Mesodermal cell (in vitro differentiated cells): ENCODE measurements around the gene UTP15.

Source experiments
- H3K27ac ChIP-seq: 2 replicates; pipeline ENCODE4 v1.7.0; 2013; ENCODE audit warnings: mild to moderate bottlenecking, low read depth, low read length, moderate library complexity; ENCODE audit not compliant: severe bottlenecking
- H3K36me3 ChIP-seq: 2 replicates; pipeline ENCODE4 v1.7.1; 2013; ENCODE audit warnings: mild to moderate bottlenecking, low read length, moderate library complexity; ENCODE audit not compliant: control insufficient read depth, insufficient read depth
- H3K4me1 ChIP-seq: one replicate; pipeline ENCODE4 v1.7.1; 2013; ENCODE audit warnings: mild to moderate bottlenecking, low read length; ENCODE audit not compliant: insufficient read depth, control insufficient read depth, poor library complexity, severe bottlenecking
- H3K4me3 ChIP-seq: 2 replicates; pipeline ENCODE4 v1.7.0; 2013; ENCODE audit warnings: low read length, control low read depth, mild to moderate bottlenecking; ENCODE audit not compliant: insufficient read depth, poor library complexity, severe bottlenecking; ENCODE audit errors: extremely low read depth
- H3K9me3 ChIP-seq: 2 replicates; pipeline ENCODE4 v1.7.1; 2013; ENCODE audit warnings: mild to moderate bottlenecking, low read length, moderate library complexity; ENCODE audit not compliant: control insufficient read depth
- WGBS, 2 experiments: methylation state at CpG; one replicate each; pipeline ENCODE4 v1.1.5; 2013; ENCODE audit warnings: missing lambda C conversion rate in 2 of 2; ENCODE audit not compliant: insufficient coverage in 2 of 2; 5-methylcytosine and 5-hydroxymethylcytosine counted together

UTP15 gene

DNA sequence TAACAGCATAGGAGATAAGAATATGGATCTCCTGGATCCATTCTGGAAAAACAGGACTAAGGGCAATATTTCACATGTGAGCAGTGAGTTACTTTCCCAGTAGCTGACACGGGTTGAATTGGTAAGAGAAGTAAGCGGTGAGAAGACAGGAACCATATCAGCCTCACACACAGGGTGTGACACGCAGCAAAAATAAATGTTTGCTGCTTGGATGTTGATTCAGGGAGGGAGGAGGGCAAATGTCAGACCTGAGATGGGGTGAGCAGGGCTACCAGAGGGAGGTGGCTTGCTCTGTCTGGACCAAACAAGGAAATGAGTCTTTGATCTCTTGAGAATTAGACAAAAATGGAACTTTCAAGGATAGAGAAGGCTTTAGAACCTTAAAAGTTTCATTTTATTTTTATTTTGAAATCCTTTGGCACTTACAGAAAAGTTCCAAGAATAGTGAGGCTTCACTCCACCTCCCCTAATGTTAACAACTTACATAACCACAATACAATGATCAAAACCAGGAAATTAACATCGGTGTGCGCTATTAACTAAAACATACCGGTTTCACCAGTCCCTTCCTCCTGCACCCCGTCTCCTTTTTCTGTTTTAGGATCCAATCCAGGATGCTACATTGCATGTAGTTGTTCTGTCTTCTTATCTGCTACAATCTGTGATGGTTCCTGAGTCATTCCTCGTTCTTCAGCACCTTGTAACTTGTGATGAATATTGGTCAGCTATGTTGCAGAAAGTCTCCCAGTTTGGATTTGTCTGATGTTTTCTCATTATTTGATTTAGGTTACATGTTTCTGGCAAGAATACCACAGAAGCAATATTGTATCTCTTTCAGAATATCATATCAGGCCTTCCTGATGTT, 39.9 kb downstream of the UTP15 start:
- no peak overlapping the region for H3K4me3 ChIP-seq
- H3K9me3 ChIP-seq = peaks cover 4% of the 10 kb centered on the region
- 91 to 94% methylated on average over 5 of the region's 8 CpGs for WGBS, 2 experiments
- no peaks in the 10 kb centered on the region for H3K36me3 ChIP-seq
- H3K4me1 ChIP-seq = no peaks in the 10 kb centered on the region
- H3K27ac ChIP-seq = no peak overlapping the region

DNA sequence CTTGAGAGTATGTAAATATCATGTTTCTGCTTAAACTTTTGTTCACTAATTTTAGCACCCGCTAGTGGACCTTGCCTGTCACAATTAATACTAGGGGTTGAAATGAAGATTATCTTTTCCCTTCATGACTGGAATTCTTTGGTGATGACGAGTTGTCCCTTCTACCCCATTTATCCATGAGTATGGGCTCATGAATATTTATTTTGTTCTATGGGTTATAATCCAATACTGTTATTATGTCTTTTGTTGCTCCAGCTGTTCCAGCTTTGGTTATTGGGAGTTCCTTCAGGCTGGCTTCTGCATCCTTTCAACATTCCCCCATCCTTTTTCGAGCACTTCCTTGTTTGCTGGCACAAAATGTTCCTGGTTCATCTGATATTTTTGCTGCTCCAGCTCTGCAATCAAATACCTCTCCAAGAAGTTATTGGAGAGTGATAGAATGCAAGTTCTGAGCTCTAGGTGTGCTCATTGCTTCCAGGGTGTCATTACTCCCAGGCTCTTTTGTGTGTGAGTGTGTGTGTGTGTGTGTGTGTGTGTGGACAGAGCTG, 40.7 kb downstream of the UTP15 start:
- 0% methylated on average over 1 of the region's 3 CpGs; no CpG with 5 or more reads in 1 of the 2 experiments for WGBS, 2 experiments
- H3K4me1 ChIP-seq = no peaks in the 10 kb centered on the region
- H3K4me3 ChIP-seq = no peak overlapping the region
- H3K9me3 ChIP-seq = peaks cover 4% of the 10 kb centered on the region
- H3K36me3 ChIP-seq = no peaks in the 10 kb centered on the region
- H3K27ac ChIP-seq = no peak overlapping the region

DNA sequence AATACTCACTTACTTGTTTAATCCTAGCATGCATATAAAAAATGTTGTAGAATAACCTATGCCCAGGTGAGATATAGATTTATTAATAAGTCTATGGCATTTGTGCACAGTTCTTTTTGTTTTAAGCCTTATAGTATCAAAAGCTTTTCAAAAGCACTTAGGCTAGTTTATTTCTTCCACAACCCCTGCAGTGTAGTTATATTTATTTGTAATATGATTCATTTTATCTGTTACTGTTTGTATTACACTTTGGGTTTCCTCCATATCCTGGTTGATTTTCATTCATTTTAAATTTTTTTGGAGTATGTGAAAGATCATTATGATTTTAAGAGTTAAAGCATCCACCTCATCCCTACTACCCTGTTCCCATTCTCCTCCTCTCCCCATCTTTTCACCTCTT, 41.7 kb downstream of the UTP15 start:
- H3K27ac ChIP-seq = no peak overlapping the region
- H3K36me3 ChIP-seq = no peaks in the 10 kb centered on the region
- no peaks in the 10 kb centered on the region for H3K9me3 ChIP-seq
- no peak overlapping the region for H3K4me3 ChIP-seq
- H3K4me1 ChIP-seq = no peaks in the 10 kb centered on the region

DNA sequence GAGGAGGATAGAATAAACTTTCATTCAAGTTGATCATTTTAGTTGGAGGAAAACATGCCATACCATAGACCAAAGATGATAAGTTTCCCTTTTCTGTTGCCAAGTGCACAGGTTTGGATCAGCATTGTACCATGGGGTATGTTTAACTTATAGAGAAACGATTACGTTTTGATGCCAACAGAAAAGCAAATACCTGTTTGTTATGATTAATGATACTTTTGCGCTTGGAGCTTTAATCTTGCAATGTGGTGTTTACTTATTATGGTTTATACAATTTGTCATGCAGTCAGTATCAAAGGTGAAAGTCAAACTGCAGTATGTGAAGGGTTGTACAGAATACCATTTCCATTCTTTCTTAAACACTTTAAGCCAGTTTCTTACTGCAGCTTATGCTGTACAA, 47.3 kb downstream of the UTP15 start:
- H3K36me3 ChIP-seq = no peaks in the 10 kb centered on the region
- 85 to 92% methylated on average over 2 to 3 of the region's 3 CpGs for WGBS, 2 experiments

DNA sequence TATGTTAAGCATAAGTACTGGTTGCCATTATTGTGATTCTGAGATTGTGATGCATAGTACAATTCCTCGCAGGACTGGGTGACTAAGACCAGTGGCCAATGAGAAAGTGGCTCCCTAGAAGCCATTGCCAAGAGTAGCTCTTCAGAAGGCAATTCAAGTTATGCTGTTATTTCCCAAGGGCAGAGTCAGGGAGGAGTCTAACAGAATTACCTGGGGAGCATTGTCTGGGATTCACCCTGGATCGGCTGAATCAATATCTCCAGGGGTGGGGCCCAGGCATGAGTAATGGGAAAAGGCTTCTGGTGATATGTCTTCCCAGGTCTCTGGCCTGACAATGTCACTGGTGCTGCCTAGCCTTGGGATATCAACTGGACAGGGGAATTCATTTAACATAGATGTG, 49.5 kb downstream of the UTP15 start:
- Histone ChIP-seq H3K27ac (no peak overlapping the region), H3K9me3 (no peaks in the 10 kb centered on the region), H3K4me3 (no peak overlapping the region), H3K4me1 (no peaks in the 10 kb centered on the region), H3K36me3 (no peaks in the 10 kb centered on the region)
- 90 to 94% methylated on average over 2 of the region's 2 CpGs for WGBS, 2 experiments

More for the DNA sequence above, 47.3 kb downstream of the UTP15 start:
- no peaks in the 10 kb centered on the region for H3K4me1 ChIP-seq
- no peak overlapping the region for H3K4me3 ChIP-seq
- H3K27ac ChIP-seq = no peak overlapping the region
- no peaks in the 10 kb centered on the region for H3K9me3 ChIP-seq

DNA sequence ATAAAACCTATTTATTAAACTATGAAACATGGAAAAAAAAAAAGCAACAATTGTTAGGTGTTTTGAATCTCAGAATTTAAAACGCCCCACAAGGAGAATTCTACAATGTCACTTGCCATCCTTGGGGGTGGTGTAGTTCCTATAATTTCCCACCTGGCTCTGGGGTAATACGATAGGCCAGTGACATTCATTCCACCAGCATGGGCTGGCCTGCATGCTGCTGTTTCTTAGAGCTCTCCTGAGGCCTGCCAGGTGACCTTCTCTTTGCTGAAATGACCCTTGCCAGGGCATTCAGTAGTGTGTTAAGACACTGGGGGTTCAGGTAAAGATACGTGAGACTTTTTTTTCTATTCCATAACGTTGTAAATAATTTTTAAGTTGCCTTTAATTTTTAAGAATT, 50.4 kb downstream of the UTP15 start:
- Histone ChIP-seq H3K9me3 (no peaks in the 10 kb centered on the region), H3K4me1 (no peaks in the 10 kb centered on the region), H3K4me3 (no peak overlapping the region), H3K27ac (no peak overlapping the region), H3K36me3 (no peaks in the 10 kb centered on the region)
- 83 to 93% methylated on average over 1 to 2 of the region's 4 CpGs for WGBS, 2 experiments

DNA sequence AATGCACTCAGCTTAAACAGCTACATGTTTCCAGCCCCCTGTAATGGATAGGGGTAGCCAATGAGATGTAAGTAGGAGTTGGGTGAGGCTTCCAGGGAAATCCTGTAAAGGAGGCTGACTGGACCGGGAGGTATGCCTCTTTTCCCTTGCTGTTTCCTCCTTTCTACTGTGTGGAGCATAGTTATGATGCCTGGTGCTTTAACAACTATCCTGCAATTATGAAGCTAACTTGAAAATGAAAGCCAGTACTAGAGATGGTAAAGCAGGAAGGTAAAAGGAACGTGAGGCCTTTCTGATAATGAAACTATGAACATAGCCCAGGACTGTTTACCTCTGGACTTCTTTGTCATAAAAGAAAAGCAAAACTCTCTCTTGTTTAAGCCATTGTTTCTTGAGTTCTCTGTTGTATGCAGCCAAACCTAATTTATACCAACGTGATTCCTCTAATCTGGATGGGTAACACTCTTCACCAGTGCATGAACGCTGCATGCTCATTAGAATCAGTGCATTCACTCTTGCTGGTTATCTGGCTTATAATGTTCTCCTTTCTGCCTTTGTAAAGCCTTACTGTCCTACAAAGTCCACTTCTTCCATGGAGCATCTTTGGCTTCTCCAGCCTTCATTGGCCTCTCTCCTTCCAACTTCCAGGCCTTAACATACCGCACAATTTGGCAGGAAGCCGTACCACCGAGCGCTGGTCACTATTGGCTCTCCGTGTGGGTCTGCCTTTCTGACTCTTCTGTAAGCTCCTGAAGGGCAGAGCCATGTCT, 52.2 kb downstream of the UTP15 start:
- Histone ChIP-seq H3K9me3 (no peaks in the 10 kb centered on the region), H3K27ac (no peak overlapping the region), H3K4me1 (no peaks in the 10 kb centered on the region), H3K36me3 (no peaks in the 10 kb centered on the region), H3K4me3 (no peak overlapping the region)
- whole genome bisulfite sequencing, 2 experiments = 77 to 81% methylated on average over 8 of the region's 9 CpGs

DNA sequence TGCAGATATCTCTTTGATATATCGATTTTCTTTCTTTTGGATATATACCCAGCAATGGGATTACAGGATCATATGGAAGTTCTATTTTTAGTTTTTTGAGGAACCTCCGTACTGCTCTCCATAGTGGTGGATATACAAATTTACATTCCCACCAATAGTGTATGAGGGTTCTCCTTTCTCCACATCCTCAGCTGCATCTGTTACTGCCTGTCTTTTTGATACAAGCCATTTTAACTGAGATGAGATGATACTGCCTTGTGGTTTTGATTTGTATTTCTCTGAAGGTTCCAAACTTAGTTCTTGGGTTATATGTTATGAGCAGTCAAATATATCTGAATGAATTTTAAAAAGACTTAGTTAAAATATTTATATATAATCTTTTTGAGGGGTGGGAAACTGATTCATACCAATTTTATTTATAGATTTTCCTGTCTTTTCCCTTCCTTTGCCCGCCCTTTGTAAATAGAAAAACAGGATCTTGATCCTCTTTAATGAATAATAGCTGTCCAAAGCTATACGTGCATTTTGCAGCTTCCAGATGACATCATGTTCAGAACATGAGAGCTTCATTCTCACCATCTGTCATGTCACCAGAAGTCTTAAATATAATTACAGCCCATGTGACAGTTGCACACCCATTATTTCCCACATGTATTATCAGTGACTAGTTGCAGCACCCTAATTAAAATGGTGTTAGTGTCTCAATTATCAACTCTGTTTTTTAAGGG, 54.2 kb downstream of the UTP15 start:
- no peaks in the 10 kb centered on the region for H3K4me1 ChIP-seq
- H3K4me3 ChIP-seq = no peak overlapping the region
- H3K27ac ChIP-seq = no peak overlapping the region
- no peaks in the 10 kb centered on the region for H3K36me3 ChIP-seq
- no peaks in the 10 kb centered on the region for H3K9me3 ChIP-seq
- 81 to 100% methylated on average over 1 to 3 of the region's 4 CpGs for WGBS, 2 experiments

DNA sequence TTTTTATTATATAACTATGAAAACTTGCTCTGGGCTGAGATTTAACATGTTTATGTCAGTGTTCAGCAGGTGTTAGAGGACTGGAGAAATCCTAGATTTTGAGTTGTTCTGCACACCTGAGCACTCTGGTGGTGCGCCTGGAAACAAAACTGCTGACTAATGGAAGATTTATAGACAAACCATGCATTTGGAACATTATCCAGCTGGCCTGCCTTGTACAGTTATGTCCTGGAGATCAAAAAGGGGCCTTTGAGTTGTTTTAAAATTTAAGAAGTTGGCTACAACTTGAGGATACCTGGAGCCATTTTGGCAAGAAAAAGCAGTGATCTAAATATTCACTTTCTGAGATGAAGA, 54.8 kb downstream of the UTP15 start:
- H3K36me3 ChIP-seq = no peaks in the 10 kb centered on the region
- H3K4me3 ChIP-seq = no peak overlapping the region
- no peak overlapping the region for H3K27ac ChIP-seq
- H3K9me3 ChIP-seq = no peaks in the 10 kb centered on the region
- no peaks in the 10 kb centered on the region for H3K4me1 ChIP-seq
- no CpG with 5 or more reads among the region's 1 CpG for WGBS, 2 experiments

DNA sequence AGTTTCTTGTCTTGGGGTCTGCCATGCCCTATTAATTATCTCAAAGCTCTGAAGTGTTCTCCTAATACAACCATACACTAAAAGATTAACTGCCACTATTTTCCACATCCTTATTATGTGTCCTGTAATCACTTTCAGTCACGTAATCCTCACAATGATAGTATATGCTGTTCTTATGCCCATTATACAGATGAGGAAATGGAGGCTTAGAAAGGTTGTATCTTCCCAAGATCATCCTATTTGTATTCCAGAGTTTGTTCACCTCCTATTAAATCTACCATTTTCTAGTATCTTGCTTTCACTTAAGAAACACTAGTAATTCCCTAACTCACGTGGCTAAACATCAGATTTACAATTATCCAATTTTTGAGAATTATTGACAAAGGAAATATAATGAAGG, 57.5 kb downstream of the UTP15 start:
- WGBS, 2 experiments = 100% methylated on average over 1 of the region's 2 CpGs; no CpG with 5 or more reads in 1 of the 2 experiments
- H3K27ac ChIP-seq = no peak overlapping the region
- H3K4me1 ChIP-seq = no peaks in the 10 kb centered on the region

More for the DNA sequence above, 57.5 kb downstream of the UTP15 start:
- Histone ChIP-seq H3K36me3 (no peaks in the 10 kb centered on the region), H3K4me3 (no peak overlapping the region), H3K9me3 (no peaks in the 10 kb centered on the region)
